Neural crest cell (in vitro differentiated cells): ENCODE measurements around the gene RRP9. TPM values are rescaled to one million over a fixed set of nuclear protein-coding genes. Genes with fewer than 3 reads are reported as not detected.

Experiments
- DNase-seq: peaks from one replicate; pipeline ENCODE4 v3.0.0; 2021; ENCODE audit warnings: low read depth, mixed read lengths, low spot score
- H3K27ac Mint-ChIP-seq: one replicate; pipeline ENCODE4 v1.8.0; 2021; ENCODE audit warnings: mild to moderate bottlenecking, mixed read lengths; ENCODE audit not compliant: unreplicated experiment
- H3K27me3 Mint-ChIP-seq: 2 replicates; pipeline ENCODE4 v1.8.0; 2021; ENCODE audit warnings: low read depth, mild to moderate bottlenecking, mixed read lengths
- H3K36me3 Mint-ChIP-seq: 2 replicates; pipeline ENCODE4 v1.8.0; 2021; ENCODE audit warnings: low read depth, mild to moderate bottlenecking, mixed read lengths
- H3K4me1 Mint-ChIP-seq: 2 replicates; pipeline ENCODE4 v1.8.0; 2021; ENCODE audit warnings: mixed read lengths
- H3K4me3 Mint-ChIP-seq: one replicate; pipeline ENCODE4 v1.8.0; 2021; ENCODE audit warnings: mild to moderate bottlenecking, mixed read lengths
- H3K9me3 Mint-ChIP-seq: 2 replicates; pipeline ENCODE4 v1.8.0; 2021; ENCODE audit warnings: mixed read lengths
- CTCF ChIP-seq: fragments of 200-600 bp; sonication (generic); conservative IDR thresholded peaks from 2 replicates; pipeline ENCODE4 v1.5.0; 2021; ENCODE audit warnings: antibody characterized with exemption, mild to moderate bottlenecking
- total RNA-seq: library from RNA; stranded (reverse); gene quantifications from 2 replicates; pipeline ENCODE4 v1.2.1, GENCODE V29; 2021

RRP9 gene
- total RNA-seq, 1 donor from 2014 or later: 40.1 TPM

GRCh38 chr3:51964521-51964920 is 22.8 kb upstream of the RRP9 start:
- H3K4me1 Mint-ChIP-seq: peaks cover 60% of the 10 kb centered on the region
- no peaks in the 10 kb centered on the region for H3K27me3 Mint-ChIP-seq
- peak overlapping the region; percentile 95 for H3K4me3 Mint-ChIP-seq
- DNase-seq: no peak
- no peaks in the 10 kb centered on the region for H3K9me3 Mint-ChIP-seq
- no peak for TF ChIP-seq CTCF
- H3K27ac Mint-ChIP-seq: no peak overlapping the region
- no peaks in the 10 kb centered on the region for H3K36me3 Mint-ChIP-seq

- H3K27me3 Mint-ChIP-seq: no peaks in the 10 kb centered on the region
- no peak overlapping the region for H3K27ac Mint-ChIP-seq
- TF ChIP-seq CTCF: no peak
- peak overlapping the region; percentile 95 for H3K4me3 Mint-ChIP-seq
- DNase-seq: no peak
- H3K4me1 Mint-ChIP-seq: peaks cover 57% of the 10 kb centered on the region
- H3K36me3 Mint-ChIP-seq: no peaks in the 10 kb centered on the region
- no peaks in the 10 kb centered on the region for H3K9me3 Mint-ChIP-seq
Measured at GRCh38 chr3:51963951-51964451, 22.3 kb upstream of the RRP9 start.

GRCh38 chr3:51962854-51963530 is 21.3 kb upstream of the RRP9 start:
- Mint-ChIP-seq H3K27ac (no peak overlapping the region), H3K27me3 (no peaks in the 10 kb centered on the region), H3K4me3 (no peak overlapping the region), H3K9me3 (no peaks in the 10 kb centered on the region), H3K36me3 (peaks cover 4% of the 10 kb centered on the region), H3K4me1 (peaks cover 51% of the 10 kb centered on the region)
- no peak for DNase-seq
- no peak for TF ChIP-seq CTCF

GRCh38 chr3:51961602-51962569 is 20.2 kb upstream of the RRP9 start:
- peak overlapping the region; percentile 44 for H3K27ac Mint-ChIP-seq
- H3K27me3 Mint-ChIP-seq: peaks cover under 1% of the 10 kb centered on the region
- H3K4me1 Mint-ChIP-seq: peaks cover 49% of the 10 kb centered on the region
- H3K36me3 Mint-ChIP-seq: peaks cover 4% of the 10 kb centered on the region
- no peak for DNase-seq
- no peak for TF ChIP-seq CTCF
- peak overlapping the region; percentile 71 for H3K4me3 Mint-ChIP-seq
- no peaks in the 10 kb centered on the region for H3K9me3 Mint-ChIP-seq

- peaks cover 41% of the 10 kb centered on the region for H3K4me1 Mint-ChIP-seq
- peak overlapping the region; percentile 44 for H3K27ac Mint-ChIP-seq
- no peak for TF ChIP-seq CTCF
- H3K27me3 Mint-ChIP-seq: peaks cover 5% of the 10 kb centered on the region
- peak overlapping the region; percentile 71 for H3K4me3 Mint-ChIP-seq
- no peaks in the 10 kb centered on the region for H3K9me3 Mint-ChIP-seq
- peaks cover 4% of the 10 kb centered on the region for H3K36me3 Mint-ChIP-seq
- no peak for DNase-seq
Measured at GRCh38 chr3:51961011-51961410, 19.3 kb upstream of the RRP9 start.
